HG03342 (cell line): Measurements from ENCODE around the gene MAEA.

ENCODE experiments used
- ATAC-seq: cut with Tn5 transposase; IDR thresholded peaks from one replicate; pipeline ENCODE4 v1.9.1; 2021; ENCODE audit warnings: mild to moderate bottlenecking, moderate library complexity; ENCODE audit not compliant: unreplicated experiment

Gene MAEA

DNA sequence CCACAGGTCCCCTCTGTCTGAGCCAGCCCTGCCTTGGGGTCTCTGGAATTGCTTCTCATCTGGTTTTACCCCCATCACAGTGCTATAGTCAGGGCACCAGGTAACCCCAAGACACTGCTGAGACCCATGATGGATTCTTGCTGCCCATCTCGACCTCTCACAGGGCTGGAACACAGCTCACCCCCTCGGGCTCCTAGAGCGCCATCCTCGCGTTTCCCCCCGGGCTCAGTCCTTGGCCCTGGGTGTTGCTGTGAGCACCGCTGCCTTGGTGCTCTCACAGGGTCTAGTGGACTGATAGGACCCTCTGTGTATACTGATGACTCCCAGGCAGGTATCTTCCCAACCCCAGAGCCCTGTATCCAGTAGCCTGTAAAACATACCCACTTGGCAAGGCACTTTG, 8.8 kb downstream of the MAEA start:
- no peak for ATAC-seq

- ATAC-seq: no peak
Observed at GRCh38 chr4:1299301-1299860, 9.7 kb downstream of the MAEA start.

DNA sequence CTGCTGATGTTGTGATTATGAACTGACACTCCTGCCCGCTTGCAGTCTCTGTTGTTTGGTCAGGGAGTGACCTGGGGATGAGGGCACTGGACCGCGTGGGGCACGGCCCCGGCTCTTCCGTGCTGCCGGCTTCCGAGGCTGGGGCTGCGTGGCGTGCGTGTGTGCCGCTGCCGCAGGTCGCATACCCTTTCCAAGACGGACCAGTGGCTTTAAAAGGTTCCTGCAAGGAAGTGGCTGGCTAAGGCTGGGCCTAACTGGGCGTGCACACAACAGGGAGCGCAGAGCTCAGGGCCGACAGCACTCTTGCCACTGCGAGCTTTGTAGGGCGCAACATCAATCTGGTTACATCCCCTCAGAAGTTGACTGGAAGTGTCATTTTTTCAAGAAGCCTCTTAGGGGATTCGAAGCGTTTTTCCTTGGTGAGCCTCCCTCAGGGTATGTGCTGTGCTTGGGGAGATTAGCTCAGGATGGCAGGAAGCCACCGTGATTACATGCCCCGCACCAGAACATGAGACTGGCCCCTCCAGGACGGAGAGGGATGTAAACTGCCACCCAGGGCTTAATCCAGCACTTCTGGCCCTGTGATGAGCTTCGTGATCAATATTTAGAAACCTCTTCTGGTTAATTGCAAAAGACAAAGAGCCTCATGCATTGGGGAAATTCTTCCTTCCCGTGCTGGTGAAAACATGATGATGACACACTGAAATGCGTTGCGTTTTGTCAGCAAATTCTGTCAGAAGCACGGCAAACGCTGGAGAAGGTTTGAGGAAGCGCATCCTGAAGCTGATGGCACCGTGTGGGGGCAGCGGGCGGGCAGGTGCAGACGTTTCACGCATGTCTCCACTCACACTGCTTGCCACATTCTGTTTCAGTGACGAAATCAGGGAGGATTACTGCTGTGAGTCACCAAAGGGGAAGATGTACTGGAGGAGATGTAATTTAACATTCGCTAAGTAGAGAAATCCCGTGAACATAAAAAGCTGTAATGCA, 11.1 kb downstream of the MAEA start:
- ATAC-seq: no peak

DNA sequence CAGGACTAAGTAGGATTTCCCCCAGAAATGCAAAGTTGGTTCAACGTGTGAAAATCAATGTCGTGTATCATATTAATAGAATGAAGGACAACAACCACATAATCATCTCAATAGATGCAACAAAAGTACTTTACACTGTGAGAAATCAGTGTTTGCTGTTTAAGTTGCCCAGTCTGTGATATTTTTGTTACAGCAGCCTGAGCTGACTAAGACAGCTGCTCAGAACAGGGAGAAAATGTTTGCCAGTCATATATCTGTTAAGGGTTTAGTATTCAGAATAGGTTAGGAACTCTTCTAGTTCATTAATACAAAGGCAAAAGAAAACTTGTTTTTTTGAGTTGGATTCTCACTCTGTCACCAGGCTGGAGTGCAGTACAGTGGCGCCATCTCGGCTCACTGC, 12.5 kb downstream of the MAEA start:
- no peak for ATAC-seq

GRCh38 chr4:1305261-1305711, 15.6 kb downstream of the MAEA start:
- ATAC-seq: no peak

- ATAC-seq: no peak
Observed at GRCh38 chr4:1305781-1306455, 16.2 kb downstream of the MAEA start.

- no peak for ATAC-seq
Observed at GRCh38 chr4:1307951-1308735, 18.5 kb downstream of the MAEA start.

DNA sequence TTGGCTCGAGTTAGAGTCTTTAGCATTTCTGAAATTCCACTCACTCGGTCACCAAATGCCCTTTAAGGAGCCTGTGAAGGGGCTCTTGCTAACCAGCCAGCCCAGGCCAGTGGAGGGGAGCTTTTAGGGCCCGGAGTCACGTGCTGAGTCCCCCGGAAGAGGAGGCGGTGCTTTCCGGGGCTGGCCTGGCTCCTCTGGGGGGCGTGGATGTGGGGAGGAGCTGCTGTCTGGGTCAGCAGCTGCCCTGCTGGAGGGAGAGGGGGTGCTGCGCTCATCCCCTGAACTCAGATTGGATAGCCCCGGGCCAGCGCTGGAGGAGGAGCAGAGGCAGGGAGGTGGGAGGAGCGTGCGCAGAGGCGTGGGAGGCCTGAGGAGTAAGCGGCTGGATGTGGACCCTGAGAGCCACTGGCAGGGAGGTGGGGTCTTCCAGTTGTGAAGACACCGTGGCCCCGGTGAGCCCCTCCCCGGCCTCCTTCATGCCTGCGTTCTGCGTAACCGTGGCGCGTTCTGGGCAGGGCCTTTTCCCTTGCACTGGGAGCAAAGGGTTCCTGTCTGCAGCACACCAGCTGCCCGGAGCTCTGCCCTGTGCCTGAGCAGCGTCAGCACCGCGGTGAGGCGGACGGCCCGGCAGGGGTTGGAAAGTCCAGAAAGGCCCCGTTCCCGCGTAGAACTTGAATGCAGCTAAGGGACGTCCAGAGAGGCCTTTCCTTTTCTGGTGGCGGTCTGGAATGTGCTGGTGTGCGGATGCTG, 19.7 kb downstream of the MAEA start:
- ATAC-seq: peak; percentile 77

DNA sequence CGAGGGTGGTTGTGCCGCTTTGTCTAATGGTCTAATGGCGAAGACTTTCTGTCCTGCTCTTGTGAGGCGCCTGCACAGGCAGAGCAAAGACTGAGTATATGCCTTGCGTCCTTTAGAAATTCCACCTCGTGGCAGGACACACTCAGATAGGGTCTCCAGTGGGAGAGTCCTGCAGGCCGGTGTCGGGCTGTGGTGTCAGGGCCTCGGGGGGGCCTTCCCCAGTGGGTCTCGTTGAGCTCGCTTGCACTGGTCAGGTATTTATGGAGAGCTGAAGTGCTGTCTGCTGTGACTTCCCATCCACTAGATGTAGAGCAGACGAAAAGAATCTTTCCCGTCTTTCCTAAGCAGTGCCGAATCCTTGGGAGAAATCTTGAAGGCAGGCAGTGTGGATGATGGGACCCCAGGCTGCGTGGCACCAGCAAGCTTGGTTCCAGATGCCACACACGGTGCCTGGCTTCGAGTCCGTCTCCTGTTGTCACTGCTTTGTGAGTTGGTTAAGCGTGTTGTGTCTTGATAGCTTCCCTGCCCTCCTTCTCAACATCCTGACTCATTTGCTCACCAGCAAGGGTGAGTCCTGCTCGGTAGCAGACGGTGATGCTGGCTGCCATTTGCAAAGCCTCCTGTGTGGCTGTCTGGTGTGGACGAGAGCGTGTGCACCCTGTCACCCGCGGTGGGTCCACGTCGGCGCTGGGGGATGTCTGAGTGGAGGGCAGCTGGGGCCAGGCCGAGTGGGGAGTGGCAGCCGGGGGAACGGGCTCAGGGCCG, 20.5 kb downstream of the MAEA start:
- no peak for ATAC-seq

GRCh38 chr4:1310796-1311631, 21.3 kb downstream of the MAEA start:
- no peak for ATAC-seq

GRCh38 chr4:1312821-1313640, 23.3 kb downstream of the MAEA start:
- no peak for ATAC-seq

- no peak for ATAC-seq
Observed at GRCh38 chr4:1315306-1315705, 25.6 kb downstream of the MAEA start.

DNA sequence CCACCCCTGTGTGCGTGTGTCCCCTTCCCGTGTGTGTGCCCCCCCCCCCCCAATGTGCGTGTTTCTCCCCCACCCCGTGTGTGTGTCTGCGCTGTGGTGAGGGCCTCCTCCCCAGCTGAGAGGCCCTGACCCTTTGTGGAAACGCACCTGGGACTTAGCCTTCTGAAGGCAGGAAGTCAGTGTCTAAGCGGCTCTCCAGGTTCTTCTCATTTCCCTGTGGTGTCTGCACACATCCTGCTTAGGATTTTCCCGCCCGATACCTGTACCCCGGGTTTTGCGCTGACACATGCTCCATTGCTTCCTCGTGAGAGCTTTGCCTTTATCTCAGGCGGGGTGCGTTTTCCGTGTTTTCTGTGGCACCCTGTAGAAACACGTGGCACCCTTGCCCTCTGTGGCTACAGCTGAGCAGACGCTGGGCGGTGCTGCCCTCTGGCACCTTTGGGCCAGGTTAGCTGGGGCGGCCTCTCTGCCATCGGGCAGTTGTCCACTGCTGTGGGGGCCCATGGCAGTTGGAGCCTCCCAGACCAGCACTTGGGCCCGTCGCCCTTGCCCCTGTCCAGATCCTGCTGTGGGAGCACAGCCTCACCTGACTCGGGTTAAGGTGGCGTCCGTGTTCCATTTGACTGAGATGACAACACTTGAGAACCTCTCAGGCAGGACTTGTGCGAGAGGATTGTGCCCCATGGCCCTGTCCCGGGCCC, 26.3 kb downstream of the MAEA start:
- no peak for ATAC-seq

DNA sequence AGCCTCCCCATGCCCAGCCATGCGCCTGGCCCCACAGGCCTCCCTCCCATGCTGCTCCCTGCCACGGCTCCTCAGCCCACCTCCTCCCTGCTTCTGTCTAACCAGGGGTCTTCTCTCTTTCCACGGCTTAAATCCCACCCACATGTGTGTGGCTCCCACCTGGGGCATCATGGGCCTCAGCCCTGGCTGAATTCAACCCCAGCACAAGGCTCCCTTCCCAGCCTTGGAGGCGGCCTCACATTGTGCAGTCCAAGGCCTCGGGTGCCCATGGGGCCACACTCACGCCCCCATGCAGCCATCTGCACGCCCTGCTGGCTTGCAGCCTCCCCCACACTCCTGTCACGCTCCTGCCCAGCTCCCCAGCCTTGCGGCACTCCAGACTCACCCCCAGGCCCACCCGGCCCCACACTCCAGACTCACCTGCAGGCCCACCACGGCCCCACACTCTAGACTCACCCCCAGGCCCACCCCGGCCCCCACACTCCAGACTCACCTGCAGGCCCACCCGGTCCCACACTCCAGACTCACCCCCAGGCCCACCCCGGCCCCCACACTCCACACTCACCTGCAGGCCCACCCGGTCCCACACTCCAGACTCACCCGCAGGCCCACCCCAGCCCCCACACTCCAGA, 27.0 kb downstream of the MAEA start:
- ATAC-seq: no peak

- ATAC-seq: no peak
Observed at GRCh38 chr4:1317177-1318045, 27.7 kb downstream of the MAEA start.

DNA sequence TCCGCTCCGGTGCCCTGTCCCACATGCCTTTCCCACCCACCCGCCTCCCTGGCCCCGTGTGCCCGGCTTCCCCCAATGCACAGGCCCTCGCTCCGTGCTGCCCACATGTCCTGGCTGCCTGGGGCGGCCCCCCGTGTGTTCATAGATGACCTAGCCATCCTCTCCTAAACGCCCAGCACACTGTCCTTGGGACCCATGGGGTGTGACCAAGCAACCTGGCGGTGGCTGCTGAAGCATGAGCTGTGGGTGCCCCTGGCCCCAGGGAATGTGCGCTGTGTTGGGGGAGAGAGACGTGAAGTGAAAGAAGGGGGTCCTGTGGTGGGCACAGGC, 28.3 kb downstream of the MAEA start:
- ATAC-seq: no peak
